Caki2 (cell line): ENCODE results near the gene PI16. TPM values are rescaled to one million over a fixed set of nuclear protein-coding genes. Genes with fewer than 3 reads are reported as not detected.
"Not testable (repeated sequence)": the region's sequence is repeated elsewhere in the genome, so short reads cannot be mapped to it uniquely, and the experiment has no call there.

ENCODE experiments used
- DNase-seq: peaks from one replicate; pipeline ENCODE4 v3.0.0-alpha.2; 2015; ENCODE audit warnings: low read depth
- in situ Hi-C: cut with HindIII; loops from 2 replicates; pipeline ENCODE4 v1.10.0; 2016; ENCODE audit warnings: low sequenced_read_pairs, low pct_unique_long_range_greater_than_20kb, mixed read lengths
- total RNA-seq: library from RNA; depleted of rRNA; stranded (reverse); fragments of >200 nt; shearing (Covaris generic); gene quantifications from 2 replicates; pipeline ENCODE4 v1.2.3, GENCODE V29; 2014; ENCODE audit warnings: low replicate concordance

The PI16 gene
- total RNA-seq, 1 experiment from 2014 or later = not detected

DNA sequence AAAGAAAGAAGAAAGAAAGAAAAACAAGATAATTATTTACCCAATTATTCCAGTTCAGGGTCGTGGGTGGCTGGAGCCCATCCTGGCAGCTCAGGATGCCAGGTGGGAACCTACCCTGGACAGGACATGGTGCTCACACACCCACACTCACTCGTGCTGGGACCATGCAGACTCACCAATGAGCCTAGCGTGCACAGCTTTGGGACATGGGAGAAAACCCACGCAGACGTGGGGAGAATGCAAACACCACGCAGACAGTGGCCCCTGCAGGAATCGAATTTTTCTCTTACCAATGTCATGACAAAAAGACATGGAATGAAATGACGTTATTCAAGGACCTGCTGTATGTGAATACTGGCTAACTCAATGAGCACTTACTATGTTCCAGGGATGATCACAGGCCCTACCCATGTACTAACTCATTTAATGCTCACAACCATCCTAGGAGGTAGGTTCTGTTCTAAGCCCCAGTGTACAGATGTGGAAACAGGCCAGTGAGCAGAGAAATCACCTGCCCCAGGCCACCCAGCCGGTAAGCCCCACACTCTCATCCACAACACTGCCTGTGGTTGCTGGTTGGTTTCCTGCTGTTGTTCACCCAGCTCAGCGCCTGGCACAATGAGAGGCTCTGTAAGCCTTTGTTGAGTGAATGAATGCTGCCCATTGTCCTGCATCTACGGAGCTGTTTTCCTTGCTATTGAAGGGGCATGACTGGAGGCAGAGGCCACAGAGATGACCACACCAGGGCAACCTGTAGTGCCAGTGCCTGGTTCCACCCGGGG is 6.8 kb upstream of the PI16 start:
- DNase-seq = no peak
- in situ Hi-C loops = no loop called here

DNA sequence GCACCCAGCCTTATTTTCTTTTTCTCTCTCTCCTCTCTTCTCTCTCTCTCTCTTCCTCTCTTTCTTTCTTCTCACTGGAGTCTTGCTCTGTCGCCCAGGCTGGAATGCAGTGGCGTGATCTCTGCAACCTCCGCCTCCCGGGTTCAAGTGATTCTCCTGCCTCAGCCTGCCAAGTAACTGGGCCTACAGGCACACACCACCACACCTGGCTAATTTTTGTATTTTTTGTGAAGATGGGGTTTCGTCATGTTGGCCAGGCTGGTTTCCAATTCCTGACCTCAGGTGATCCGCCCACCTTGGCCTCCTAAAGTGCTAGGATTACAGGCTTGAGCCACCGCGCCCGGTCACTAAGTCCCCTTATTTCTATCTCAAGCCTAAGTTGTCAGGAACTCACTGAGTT is 5.5 kb upstream of the PI16 start:
- in situ Hi-C loops, DNase-seq: not testable (repeated sequence)

GRCh38 chr6:36949636-36950035 is 4.9 kb upstream of the PI16 start:
- DNase-seq = no peak
- in situ Hi-C loops = no loop called here

DNA sequence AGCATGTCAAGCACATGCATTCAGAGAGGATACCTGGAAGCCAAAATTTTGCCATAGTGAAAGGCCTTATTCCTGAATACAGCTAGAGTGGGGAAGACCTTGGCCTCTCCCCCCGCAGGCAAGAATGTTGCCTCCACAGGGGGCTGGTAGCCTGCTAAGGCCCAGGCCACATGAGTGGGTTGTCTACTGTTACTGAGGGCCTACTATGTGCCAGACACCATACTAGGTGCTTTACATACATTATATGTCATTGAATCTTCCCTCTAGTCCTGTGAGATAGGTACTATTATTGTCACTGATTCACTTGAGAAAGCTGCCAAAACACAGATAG is 642 bp upstream of the PI16 start:
- in situ Hi-C loops = no loop called here
- no peak for DNase-seq

DNA sequence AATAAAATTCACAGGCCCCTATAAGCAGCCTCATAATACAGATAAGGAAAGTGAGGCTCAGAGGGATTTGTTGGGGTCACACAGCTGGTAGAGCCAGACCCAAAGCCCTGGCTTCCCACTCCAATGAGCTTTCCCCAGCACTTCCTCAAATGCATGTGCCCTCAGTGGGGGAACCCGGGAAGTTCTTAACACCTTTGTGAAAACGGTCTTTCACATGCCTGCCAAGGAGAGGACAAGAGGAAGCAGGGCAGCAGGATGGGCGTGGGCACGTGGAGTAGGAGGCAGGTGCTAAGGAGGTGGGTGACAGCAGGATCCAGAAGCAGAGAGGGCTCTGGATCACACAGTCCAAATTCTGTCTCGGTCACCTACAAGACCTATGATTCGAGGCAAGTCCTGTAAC is 598 bp downstream of the PI16 start:
- in situ Hi-C loops = no loop called here
- DNase-seq = no peak

GRCh38 chr6:36955671-36956445 is 1.3 kb downstream of the PI16 start:
- in situ Hi-C loops = no loop called here
- DNase-seq = no peak

- in situ Hi-C loops = no loop called here
- DNase-seq = no peak
Measured at GRCh38 chr6:36956446-36956820, 1.9 kb downstream of the PI16 start.

DNA sequence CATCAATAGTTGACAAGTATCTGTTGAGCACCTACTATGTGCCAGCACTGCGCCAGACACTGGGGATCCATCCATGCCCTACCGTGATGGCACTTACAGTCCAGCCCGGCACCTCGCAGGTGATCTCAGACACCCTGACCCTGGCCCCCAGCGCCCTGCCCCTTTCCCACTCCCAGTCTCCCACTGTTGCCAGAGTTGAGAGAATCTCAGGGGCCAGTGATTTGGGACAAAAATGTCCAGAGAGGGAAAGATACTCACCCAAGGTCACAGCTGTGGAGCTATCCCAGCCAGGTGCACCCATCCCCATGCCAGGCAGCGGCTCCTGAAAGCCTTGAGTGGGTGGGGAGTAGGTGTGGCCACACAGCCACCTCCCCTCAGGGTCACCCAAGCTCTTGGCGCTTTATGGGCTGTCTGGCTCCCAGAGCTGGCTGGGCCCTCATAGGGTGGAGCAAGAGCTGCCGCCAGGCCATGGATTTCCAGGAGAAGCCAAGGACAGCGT is 3.3 kb downstream of the PI16 start:
- in situ Hi-C loops = no loop called here
- no peak for DNase-seq

DNA sequence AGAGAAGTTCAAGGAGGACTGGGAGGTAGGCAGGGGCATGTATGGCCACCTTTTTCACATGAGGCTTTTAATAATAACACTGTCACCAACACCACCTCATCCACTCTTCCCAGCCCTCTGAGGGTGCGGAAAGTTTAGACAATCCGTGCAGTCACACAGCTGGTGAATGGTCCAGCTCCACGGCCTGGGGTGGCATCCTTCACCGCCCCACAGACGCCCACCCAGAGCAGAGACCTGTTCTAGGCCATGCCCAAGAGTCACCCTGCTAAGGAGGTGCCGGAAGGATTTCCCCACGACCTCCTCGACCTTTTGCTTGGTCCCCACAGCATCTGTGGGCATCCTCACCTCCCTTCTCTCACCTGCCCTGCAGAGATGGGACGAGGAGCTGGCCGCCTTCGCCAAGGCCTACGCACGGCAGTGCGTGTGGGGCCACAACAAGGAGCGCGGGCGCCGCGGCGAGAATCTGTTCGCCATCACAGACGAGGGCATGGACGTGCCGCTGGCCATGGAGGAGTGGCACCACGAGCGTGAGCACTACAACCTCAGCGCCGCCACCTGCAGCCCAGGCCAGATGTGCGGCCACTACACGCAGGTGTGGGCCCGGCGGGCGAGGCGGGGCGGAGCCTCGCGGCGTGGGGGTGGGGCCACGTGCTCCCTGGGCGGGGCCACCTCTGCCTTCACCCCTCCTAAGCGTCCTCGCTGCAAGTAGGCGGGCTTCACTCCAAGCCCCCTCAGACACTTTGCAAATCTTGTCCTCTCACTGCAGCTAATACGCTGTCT is 4.4 kb downstream of the PI16 start:
- DNase-seq = no peak
- in situ Hi-C loops = no loop called here

GRCh38 chr6:36959555-36960250 is 5.2 kb downstream of the PI16 start:
- no peak for DNase-seq
- in situ Hi-C loops = no loop called here

DNA sequence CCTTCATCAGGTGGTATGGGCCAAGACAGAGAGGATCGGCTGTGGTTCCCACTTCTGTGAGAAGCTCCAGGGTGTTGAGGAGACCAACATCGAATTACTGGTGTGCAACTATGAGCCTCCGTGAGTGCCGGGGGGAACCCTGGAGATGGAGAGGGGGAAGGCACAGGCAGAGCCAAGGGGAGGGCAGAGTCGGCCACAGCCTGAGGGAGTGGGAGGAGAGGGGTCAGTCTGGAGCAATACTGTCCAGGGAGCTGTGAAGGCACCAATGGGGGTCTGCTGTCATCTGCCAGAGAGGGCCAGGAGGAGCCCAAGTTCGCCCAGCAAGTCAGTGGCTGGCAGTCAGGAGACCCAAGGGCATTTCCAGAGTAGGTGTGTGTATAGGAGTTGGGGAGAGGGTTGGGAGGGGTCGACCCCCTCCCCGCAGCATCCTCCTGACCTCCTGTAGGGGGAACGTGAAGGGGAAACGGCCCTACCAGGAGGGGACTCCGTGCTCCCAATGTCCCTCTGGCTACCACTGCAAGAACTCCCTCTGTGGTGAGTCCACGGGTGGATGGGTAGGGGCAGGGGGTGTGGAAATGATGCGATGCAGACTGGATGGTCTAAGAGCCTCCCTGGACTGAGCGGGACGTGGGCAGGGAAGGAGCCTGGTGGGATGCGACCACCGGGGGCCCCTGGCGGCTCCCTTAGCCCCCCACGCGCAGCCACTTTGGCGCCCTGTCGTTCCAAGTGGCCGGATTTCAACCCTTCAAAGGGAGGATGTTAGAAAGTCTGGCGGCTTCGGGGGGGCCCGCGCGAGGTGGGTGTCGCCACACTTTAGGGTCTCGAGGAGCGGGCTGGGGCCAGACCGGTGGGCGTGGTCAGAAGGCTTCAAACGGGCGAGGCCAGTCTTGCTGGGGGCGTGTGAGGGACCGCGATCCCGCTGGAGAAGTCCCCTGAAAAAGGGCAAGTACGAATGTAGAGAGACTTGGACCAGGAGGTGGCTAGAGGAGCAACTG is 7.2 kb downstream of the PI16 start:
- no peak for DNase-seq
- in situ Hi-C loops = no loop called here

DNA sequence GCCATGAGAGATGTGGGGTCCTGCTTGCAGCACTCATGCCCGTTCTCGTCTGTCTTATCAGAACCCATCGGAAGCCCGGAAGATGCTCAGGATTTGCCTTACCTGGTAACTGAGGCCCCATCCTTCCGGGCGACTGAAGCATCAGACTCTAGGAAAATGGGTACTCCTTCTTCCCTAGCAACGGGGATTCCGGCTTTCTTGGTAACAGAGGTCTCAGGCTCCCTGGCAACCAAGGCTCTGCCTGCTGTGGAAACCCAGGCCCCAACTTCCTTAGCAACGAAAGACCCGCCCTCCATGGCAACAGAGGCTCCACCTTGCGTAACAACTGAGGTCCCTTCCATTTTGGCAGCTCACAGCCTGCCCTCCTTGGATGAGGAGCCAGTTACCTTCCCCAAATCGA is 8.3 kb downstream of the PI16 start:
- in situ Hi-C loops = no loop called here
- DNase-seq = no peak

- no peak for DNase-seq
- in situ Hi-C loops = no loop called here
Measured at GRCh38 chr6:36963451-36964290, 9.1 kb downstream of the PI16 start.

- in situ Hi-C loops = no loop called here
- DNase-seq = no peak
Measured at GRCh38 chr6:36964349-36964748, 9.8 kb downstream of the PI16 start.

DNA sequence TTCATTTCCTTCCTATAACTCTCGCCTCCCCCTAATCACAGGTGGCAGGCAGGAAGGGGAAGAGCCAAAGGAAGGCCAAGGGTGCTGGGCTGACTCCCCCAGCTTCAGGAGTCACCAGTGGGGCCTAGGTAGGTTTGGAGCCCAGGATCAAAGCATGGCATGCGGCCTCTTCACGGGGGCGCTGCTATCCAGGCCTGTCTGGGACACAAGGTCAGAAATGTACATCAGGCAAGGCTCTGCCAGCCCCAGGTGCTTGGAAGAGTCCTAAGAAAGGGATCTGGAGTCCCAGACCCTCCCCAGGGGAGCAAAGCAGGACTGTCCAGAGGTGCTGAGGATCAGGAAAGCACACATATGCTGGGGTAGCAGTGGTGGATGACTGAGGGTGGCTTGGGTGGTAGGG is 10.4 kb downstream of the PI16 start:
- in situ Hi-C loops = no loop called here
- DNase-seq = no peak

DNA sequence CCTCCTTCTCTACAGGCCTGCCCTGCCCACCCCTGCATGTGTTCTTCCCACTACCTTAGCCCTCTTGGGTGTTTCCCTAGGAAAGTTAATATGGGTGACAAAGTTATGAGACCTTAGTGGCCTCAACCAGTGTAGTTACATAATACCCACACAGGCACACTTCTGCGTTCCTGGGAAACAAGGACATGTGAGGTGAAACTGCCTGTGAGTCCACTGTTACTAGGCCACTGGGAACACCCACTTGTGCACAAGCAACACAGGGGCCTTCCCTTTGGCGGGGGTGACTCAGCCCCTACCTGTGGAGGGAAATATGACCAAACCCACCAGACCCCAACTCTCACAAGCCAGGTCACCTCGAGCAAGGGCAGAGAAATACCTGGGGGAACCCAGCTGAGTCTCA is 12.8 kb downstream of the PI16 start:
- no peak for DNase-seq
- in situ Hi-C loops = no loop called here

- no peak for DNase-seq
- in situ Hi-C loops = no loop called here
Measured at GRCh38 chr6:36967757-36968156, 13.2 kb downstream of the PI16 start.
